ENCODE measurements around the gene CHMP2A.

GRCh38 chr19:58552655-58553054, 2.2 kb downstream of the CHMP2A start:
- TF ChIP-seq MEF2A (IDR thresholded peaks at IDR 0.05; ENCODE audit: borderline replicate concordance, low read depth) (no peak), CTCF (IDR thresholded peaks at IDR 0.05) (no peak), USF1 (IDR thresholded peaks at IDR 0.05; ENCODE audit: borderline replicate concordance, low read depth) (no peak), NFIC (IDR thresholded peaks at IDR 0.05; ENCODE audit: borderline replicate concordance) (no peak), MXI1 (IDR thresholded peaks at IDR 0.05; ENCODE audit: low read depth, low read length) (no peak)

Measured in SK-N-SH (cell line).